NCI-H1105 treated with DMSO at 0.1 percent for 48 hours (cell line): ENCODE results near the gene NR4A1.

Source experiments
- DNase-seq: peaks from one replicate; lab custom pipeline; 2025; lab: John Stamatoyannopoulos, UW

Gene NR4A1

DNA sequence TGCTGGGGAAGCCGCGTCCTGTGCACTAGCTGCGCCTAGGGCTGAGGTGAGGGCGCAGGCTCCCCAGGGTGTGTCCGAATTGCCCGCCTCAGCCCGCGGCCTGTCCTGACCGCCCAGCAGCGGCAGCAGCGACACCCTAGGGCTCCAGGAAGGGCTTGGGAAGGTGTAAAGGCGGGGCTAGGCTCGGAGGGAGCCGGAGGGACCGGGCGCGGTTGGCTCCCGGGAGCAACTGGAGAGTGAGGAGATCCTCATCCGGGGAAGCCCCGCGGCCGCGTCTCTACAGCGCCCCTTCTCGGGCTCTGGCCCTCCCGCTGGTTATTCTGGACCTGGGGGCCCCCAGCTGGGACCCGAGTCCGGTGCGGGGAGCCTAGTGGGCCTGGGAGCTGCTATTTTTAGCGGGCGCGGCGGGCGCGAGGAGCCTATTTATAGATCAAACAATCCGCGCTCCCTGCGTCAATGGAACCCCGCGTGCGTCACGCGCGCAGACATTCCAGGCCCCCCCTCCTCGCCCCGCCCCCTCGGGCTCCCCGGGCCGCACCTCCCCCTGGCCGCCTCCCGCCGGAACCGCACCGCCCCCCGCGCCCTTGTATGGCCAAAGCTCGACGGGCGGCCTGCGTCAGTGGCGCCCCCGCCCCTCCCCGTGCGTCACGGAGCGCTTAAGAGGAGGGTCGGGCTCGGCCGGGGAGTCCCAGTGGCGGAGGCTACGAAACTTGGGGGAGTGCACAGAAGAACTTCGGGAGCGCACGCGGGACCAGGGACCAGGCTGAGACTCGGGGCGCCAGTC lies at the start of gene NR4A1:
NR4A1 (plus strand) TSS at position 685 of the 784 bp plus-strand sequence. CDS start 2,887 bp downstream, outside the sequence.
- DNase-seq: peak; percentile 65

DNA sequence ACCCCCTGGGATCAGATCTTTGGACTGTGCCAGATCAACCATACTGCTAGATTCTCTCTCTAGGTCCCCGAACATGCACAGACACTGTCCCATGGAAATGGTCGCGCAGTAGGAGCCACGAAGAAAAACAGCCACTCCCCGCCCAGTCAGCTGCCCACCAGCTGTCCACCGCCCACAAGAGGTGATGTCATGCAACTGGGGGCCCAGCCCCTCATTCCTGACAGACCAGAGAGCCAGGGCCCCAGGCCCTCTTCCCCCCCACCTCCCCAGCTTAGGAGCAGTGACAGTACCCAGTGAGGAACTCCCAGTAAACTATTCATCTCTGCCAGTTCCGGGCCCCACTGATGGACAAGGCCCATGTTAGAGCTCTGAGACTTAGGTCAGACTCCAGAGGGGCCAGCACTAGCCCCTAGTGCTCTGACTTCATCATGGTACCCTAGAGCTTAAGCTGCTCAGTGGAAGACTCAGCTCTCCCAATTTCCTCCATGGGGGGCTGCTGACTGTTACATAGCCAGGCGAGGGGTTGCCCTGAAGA lies 48.2 kb upstream of the NR4A1 start:
- no peak for DNase-seq

DNA sequence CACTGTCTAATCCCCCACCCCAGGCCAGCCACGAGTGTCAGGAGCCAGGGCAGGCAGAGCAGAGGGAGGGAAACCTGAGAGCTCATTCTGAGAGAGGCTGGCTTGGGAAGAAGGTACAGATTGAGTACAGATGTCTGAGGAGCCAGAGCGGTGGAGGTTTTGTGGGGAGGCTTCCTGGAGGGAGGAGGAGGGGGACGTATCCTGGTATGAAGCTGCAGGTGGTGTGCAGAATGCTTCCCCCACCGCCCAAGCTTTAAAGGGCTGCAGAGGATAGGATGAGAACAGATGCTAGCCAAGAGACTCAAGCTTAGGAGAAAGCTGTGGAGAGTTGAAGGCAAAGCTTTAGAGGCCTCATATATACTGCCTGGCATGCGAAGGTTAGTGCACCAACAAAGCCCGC lies 47.7 kb upstream of the NR4A1 start:
- no peak for DNase-seq

DNA sequence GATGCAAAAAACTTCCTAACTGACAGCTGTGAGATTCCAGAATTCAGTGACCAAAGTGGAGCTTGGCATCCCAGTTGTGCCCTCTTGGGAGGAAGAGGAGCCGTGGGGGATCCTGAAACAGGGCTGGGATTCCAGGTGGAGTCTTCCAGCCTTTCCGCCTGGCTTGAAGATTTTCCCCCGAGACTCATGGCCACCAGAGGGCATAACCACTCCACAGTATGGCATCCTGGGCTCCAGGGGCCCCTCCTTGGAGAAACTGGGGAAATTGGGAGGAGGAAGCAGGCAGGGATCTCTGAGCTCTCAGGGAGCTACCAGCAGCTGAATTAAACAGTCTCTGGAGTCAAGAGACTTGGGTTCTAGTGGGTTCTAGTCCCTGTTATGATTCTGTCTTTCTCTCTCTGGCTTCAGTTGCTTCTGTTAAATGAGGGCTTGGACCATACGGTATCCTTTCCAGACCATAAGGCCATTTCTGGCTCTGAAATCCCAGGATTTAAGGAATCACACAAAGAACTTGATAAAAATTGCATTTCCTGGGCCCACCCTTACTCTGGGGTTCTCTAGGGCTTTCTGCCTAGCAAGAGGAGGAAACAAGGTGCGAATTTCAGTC lies 47.1 kb upstream of the NR4A1 start:
- peak; percentile 2 for DNase-seq

DNA sequence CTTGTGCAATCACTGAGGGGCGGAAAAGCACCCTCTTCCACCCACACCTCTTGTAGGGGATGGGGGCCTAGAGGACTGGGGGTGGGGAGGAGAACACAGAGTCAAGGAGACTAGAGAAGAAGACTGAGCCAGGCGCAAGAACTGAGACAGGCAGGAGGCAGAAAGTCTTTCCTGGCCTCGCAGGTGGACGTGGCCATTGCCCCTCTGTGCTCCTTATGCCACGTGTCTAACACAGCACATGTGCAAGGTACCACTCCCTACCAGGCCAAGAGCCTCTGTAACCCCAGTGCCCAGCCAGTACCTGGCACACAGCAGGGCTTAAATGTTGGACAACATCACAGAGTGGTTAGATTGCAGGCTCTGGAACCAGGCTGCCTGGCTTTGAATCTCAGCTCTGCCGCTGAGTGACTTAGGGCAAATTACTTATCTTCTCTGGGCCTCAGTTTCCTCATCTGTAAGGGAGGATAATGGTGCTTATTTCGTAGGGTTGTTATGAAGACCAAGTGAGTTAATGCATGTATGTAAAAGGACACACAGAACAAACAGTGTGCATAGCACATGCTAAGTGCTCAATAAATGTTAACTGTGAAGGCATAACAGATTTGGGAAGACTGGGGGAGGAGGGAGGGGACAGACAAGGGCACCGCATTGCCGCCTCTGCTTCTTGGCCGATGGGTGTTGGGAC lies 45.9 kb upstream of the NR4A1 start:
- no peak for DNase-seq

DNA sequence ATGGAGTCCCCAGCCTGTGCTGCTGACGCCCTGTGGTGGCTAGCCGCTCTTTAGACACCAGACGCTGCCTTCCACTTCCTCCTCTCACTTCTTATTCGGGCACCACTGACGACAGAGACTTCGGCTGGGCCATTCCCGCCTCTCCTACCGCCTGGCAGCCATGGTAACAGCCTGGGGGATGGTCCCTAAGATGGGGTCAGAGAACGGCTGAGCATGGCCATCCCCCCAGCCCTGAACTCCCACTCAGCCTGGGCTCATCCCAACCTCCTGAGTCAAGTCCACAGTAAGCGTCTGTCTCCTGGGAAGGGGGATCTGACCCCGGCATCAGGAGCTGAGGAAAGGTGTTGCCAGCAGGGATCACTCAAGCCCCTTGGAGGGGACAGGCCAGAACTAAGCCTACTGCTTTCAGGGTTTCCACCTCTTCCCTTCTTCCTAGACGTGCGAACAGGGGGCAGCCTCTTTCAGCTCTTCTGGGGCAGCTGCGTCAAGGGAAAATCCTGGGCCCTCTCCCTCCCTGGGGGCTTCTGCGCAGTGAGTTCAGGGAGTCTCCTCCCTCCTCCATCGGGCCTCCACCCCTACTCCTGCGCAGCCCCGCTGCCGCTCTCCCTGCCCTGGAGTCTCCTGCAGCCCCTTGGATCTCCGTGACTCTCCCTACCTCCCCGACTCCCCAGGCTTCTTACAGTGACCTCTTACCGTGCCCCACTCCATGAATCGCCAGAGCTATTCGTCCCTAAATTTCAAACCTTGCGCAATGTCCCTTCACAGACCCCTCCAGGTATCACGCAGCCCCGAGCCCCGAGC lies 45.1 kb upstream of the NR4A1 start:
- DNase-seq: peak; percentile 22

DNA sequence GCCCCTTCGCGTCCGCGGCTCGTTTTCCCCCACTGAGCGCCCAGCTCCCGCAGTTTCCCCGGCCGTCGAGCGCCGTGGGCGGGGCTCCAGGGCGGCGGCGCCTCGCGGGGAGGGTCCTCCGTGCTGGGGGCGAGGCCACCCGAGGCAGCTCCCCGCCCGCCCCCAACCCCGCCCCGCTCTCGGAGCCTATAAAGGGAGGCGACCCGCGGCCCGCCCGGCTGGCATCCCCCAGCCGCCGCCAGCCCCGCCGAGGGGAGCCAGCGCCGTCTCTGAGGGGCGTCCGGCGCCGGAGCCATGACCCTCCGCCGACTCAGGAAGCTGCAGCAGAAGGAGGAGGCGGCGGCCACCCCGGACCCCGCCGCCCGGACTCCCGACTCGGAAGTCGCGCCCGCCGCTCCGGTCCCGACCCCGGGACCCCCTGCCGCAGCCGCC lies 44.5 kb upstream of the NR4A1 start, which contains the start of gene TAMALIN:
TAMALIN (plus strand) TSS at position 221 of the 432 bp plus-strand sequence; CDS start at position 295, 74 bp downstream.
- peak; percentile 33 for DNase-seq

DNA sequence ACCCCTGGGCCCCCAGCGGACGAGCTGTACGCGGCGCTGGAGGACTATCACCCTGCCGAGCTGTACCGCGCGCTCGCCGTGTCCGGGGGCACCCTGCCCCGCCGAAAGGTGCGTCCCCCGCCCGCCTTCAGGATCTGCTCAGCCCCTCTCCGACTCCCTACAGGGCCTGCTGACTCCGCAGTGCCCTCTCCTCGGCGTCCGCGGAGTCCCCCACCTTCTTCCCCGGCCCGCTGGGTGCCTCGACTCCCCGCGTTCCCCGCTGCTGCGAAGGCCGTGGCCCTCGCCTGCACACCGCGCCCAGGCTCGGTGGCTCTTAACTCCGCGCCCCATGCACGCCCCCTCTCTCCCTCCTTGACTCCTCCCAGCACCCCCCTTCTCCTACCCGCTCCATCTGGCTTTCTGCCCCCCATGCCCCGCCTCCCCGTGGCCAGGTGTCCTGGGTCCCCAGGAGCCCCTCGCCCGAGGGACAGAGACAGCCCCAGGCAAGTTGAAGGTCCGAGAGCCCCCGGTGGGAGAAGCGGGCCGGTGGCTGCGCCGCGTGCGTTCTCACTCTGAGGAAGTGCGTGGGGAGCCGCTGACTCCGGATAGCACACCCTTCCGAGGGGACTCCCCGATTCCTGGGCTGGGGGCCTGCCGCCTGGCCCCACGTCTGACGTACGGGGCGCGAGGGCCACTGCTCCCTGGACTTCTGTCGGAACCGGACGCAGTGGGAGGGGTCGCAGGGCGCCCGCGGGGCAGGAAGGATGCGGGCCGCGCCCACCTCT lies 43.9 kb upstream of the NR4A1 start:
- DNase-seq: no peak

DNA sequence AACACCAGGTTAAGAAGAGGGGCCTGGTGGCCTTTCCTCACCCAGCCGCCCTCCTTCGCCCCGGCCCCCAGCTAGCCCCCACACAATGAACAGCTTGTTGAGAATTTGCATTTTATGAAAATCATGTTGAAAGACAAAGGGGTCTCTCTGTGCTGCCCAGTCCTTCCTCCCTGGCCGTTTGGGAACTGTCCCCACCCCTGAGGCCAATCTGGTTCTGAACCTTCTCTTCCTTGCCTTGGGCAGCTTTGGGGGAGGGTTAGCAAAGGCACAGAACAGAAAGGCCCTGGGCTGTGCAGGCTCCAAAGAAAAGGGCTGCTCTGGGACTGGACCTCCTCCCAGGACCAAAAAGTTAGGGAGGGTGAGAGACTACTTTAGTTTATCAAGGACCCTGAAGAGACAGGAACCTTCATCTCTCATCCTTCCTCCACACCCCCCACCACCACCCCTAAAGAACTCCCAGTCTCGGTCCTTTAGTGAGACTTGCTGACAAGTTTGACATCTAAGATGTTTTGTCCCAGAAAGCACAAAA lies 43.2 kb upstream of the NR4A1 start:
- DNase-seq: no peak

DNA sequence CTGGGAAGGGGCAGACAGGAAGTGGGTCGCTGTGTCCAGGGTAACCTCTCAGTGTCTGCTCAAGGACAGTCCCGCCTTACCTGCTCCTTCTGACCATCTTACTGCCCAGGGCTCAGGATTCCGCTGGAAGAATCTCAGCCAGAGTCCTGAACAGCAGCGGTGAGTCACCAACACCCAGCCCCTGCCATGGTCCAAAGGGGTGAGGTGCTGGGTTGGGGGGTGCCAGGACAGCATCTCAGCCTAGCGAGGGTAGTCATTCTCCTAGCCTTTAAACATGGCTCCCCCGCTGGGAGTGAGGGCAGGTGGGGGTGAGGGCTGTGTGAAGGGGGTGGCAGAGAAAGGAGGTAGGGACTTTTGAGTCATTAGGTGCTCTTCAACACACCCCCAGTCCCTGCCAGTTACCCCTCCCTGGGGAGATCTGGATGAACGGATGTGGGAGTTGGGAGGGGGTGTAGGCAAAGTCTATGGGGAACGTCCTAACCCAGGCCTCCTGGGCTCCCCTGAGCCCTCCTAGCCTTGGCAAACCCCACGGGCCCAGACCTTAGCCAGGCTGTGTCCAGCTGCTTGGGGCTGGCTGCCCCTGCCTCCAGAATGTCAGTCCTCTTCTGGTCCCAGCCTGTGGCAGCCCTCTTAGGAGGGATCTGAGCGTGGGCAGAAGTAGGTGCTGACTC lies 42.0 kb upstream of the NR4A1 start:
- DNase-seq: no peak

DNA sequence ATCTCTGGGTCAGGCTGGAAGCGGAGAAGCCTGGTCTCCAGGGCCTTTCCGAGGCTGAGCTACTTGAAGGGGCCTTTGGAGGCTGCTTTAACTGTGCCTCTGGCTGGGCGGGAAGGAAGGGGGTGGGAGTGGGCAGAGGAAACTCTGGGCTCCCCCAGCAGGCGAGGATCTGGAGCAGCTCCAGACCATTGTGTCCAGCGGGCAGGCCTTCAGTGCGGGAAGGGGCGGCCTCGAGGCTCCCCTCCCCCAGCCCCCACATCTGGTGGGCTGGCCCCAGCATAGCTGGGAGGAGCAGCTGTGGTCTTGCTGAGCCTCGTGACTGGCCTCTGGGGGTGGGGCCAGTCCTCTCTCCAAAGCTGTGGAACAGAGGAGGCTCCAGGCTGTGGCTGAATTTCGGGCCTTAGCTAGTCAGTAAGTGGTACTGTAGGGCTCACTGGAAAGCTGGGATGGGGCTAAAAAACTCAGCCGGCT lies 41.1 kb upstream of the NR4A1 start:
- DNase-seq: no peak

DNA sequence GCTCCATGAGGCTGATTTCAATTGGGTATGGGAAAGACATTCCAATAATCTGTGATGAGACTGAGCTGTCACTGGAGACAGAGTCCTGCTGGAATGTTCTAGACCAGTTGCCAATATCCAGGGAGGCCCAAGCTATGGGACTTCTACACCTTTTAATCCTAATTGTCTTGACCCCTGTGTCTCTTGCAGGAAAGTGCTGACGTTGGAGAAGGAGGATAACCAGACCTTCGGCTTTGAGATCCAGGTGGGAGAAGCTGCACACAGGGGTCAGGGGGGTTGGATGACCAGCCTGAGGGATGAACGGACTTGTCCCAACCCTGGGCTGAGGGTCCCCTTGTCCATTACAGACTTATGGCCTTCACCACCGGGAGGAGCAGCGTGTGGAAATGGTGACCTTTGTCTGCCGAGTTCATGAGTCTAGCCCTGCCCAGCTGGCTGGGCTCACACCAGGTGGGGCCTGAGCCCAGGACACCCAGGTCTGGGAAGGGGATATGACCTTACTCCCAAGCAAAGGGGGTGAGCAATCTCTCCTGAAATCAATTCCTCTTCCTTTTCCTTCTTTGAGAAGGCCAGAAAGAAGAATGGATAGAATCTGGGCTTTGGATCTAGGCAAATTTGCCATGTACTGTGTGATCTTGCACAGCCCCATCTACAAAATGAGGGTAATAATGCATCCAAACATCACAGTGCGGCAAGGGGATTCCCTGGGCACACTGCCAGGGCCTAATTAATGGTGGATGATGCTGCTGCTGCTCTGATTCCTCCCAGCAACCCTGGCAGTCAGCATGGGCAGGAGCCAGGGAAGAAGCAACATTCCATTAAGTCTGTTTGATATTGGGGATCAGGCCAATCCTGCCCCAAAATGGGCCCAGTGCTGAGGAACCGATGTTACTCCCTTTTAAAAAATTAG lies 40.3 kb upstream of the NR4A1 start:
- DNase-seq: peak; percentile 54

DNA sequence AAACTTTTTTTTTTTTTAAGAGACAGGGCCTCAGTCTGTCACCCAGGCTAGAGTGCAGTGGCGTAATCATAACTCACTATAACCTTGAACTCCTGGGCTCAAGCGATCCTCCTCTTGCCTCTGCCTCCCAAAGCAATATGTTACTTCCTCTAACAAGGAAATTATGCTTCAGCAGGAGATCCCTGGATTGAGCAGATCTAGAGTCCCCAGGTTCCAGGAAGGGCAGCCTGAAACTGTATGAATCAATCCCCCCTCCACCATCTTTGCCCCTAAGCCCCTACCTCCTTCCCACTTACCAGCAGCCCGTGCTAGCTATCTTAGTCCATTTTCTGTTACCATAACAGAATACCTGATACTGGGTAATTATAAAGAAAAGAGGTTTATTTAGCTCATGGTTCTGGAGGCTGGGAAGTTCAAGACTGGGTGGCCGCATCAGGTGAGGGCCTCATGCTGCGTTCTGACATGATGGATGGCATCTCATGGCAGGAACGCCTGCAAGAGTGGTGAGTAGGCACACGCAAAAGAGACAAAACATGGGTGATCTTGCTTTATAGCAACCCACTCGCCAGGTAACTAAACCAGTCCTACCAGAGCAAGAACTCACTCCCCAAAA lies 39.5 kb upstream of the NR4A1 start:
- DNase-seq: no peak

DNA sequence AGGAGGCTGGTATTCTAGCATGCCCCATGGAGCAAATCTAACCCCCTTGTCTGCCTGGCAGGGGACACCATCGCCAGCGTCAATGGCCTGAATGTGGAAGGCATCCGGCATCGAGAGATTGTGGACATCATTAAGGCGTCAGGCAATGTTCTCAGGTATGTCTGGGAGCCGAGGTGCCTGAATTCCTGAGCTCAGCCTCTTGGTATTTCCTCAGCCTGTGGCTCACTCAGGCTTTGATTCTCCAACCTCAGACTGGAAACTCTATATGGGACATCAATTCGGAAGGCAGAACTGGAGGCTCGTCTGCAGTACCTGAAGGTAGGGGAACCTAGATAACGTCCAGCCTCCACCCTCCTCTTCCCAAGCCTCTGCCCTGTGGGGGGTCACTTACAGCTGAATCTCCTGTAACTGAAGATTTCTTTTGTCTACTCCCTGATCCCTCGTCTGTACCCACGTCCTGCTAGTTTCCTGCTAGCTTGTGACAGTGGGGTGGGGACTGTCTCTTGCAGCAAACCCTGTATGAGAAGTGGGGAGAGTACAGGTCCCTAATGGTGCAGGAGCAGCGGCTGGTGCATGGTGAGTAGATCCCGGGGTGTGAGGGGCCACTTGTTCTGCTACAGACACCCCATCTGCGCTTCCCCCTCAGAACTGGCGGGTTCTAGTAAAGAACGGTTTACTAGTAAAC lies 37.5 kb upstream of the NR4A1 start:
- no peak for DNase-seq

DNA sequence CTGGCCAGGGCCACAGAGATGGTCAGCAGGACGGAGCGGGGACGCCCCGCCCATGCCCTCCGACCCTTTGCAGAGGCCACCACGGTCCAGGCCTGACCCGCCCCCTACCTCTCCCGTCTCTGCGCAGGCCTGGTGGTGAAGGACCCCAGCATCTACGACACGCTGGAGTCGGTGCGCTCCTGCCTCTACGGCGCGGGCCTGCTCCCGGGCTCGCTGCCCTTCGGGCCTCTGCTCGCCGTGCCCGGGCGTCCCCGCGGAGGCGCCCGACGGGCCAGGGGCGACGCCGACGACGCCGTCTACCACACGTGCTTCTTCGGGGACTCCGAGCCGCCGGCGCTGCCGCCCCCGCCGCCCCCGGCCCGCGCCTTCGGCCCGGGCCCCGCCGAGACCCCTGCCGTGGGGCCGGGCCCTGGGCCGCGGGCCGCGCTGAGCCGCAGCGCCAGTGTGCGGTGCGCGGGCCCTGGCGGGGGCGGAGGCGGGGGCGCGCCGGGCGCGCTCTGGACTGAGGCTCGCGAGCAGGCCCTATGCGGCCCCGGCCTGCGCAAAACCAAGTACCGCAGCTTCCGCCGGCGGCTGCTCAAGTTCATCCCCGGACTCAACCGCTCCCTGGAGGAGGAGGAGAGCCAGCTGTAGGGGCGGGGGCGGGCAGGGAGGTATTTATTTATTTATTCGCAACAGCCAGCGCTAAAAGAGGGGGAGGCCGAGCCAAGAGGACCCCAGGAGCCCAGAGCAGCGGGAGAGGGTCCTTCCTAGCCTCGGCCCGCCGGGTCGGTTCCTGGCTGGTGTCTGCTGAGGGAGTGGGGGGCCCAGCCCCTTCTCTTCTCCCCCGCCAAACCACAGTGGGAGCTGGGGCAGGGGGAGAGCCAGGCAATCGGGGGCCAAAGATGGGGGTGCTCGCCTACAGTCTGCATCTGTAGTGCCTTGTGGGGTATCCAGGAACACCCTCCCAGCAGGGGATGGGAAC lies 36.4 kb upstream of the NR4A1 start:
- DNase-seq: no peak

DNA sequence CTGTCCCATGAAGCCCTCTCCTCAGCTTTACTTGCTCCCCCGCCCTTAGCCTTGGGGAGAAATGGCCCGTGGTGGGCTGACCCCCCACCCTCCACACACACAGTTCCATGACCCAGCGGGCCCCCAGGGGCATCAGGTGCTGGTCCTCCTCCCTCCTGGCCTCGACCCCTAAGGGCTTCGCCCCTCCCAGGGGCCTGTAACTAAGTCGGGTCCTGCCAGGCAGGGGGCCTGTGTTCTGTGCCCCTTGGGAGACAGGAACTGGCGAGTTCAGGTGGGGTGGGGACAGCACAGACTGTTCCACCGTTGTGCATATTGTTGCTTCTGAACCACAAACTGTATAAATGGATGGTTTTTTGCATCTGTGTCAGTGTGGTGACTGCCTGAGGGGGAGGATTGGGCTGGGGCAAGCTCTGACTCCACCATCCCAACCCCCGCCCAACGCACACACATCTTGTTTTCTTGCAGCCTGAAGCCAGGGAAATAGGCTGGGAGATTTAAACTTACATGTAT lies 35.7 kb upstream of the NR4A1 start:
- DNase-seq: no peak
